Thyroid gland (tissue), 4 donors: ENCODE results near the gene SEM1.

ENCODE experiments used
- POLR2A ChIP-seq, 2 donors: fragments of 450-650 bp; IDR thresholded peaks; one replicate each; pipeline ENCODE4 v1.6.1; 2017; ENCODE audit warnings: antibody characterized with exemption in 2 of 2, mild to moderate bottlenecking in 2 of 2, moderate library complexity in 1 of 2
- TF ChIP-seq, protein P1 (sequence below), 6 experiments: fragments of 200-600 bp in 3 of 6; fragments of 450-650 bp in 3 of 6; sonication (generic) in 3 of 6; IDR thresholded peaks; one replicate each; pipeline ENCODE4 v1.5.1; 2016 to 2019; ENCODE audit warnings: antibody characterized with exemption in 6 of 6, mild to moderate bottlenecking in 2 of 6, inconsistent platforms in 1 of 6, moderate library complexity in 1 of 6

DNA sequence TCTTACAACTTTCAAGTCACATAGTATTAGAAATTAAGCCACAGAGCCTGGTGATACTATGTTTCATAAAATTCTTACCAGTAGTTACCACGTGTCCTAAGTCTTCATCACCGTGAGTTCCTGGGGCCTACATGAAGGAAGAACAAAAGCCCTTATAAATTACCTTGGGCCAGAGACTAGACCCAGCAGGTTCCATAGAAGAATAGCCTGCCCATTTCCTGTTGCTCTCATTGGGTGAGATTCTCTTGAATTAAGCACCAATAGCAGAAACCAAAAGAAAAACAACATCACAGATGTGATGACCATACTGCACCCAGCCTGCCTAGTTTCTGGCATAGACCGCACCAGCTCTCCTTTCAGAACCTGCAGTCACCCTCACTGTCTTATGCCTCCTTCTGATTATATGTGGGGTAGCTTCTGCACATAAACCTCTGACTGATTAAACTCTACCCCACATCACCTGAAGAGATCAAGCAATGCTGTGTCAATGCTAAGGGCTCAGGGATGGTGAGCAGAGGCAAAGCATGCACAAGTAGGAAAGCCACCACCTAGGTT, 18.0 kb upstream of the SEM1 start:
- TF ChIP-seq, protein P1, sequence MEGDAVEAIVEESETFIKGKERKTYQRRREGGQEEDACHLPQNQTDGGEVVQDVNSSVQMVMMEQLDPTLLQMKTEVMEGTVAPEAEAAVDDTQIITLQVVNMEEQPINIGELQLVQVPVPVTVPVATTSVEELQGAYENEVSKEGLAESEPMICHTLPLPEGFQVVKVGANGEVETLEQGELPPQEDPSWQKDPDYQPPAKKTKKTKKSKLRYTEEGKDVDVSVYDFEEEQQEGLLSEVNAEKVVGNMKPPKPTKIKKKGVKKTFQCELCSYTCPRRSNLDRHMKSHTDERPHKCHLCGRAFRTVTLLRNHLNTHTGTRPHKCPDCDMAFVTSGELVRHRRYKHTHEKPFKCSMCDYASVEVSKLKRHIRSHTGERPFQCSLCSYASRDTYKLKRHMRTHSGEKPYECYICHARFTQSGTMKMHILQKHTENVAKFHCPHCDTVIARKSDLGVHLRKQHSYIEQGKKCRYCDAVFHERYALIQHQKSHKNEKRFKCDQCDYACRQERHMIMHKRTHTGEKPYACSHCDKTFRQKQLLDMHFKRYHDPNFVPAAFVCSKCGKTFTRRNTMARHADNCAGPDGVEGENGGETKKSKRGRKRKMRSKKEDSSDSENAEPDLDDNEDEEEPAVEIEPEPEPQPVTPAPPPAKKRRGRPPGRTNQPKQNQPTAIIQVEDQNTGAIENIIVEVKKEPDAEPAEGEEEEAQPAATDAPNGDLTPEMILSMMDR (IDR thresholded peaks at IDR 0.05) = no peak
- TF ChIP-seq POLR2A (IDR thresholded peaks at IDR 0.05) = no peak
